ENCODE measurements around the gene LIPE. TPM values are rescaled to one million over a fixed set of nuclear protein-coding genes. Genes with fewer than 3 reads are reported as not detected.
A peak's percentile ranks its signal among the peaks of the same experiment; 100 is the strongest.

The LIPE gene
- polyA plus RNA-seq, 6 donors from 2014 or later: 7.2 to 16.5 (median 11.6) TPM

DNA sequence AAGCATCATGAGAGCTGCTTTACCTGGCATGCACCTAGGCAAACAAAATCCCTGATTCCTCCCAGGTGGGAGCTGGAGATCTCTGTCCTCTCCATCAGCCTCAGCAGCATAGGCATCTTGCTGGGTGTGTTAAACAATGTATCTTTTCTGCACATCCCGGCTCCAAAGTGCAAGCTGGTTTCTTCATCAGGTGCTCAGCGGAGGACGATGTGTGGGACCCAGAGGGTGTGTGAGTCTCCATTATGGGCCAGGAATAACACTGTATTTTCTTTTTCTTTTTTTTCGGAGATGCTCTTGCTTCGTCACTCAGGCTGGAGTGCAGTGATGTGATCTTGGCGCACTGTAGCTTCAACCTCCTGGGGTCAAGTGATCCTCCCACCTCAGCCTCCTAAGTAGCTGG, 47.0 kb downstream of the LIPE start:
- no peak for ATAC-seq (ENCODE audit: low read depth in 2 of 2)
- H3K36me3 Mint-ChIP-seq: no peaks in the 10 kb centered on the region
- H3K27ac Mint-ChIP-seq: no peak overlapping the region
- H3K4me1 Mint-ChIP-seq: peaks cover 2 to 5% (median 3%) of the 10 kb centered on the region in 3 donors
- no peak for DNase-seq
- peaks cover 8 to 18% (median 13%) of the 10 kb centered on the region in 3 donors for H3K27me3 Mint-ChIP-seq
- H3K9me3 Mint-ChIP-seq: no peaks in the 10 kb centered on the region
- H3K4me3 Mint-ChIP-seq: no peak overlapping the region

GRCh38 chr19:42378225-42379215, 48.7 kb downstream of the LIPE start:
- Mint-ChIP-seq H3K9me3 (no peaks in the 10 kb centered on the region), H3K4me3 (peak overlapping the region in 1 of 8 donors; percentile 42), H3K4me1 (peaks cover 3 to 5% (median 4%) of the 10 kb centered on the region in 3 donors), H3K27me3 (peaks cover 8 to 18% (median 13%) of the 10 kb centered on the region in 3 donors), H3K36me3 (no peaks in the 10 kb centered on the region), H3K27ac (peak overlapping the region in 1 of 6 donors; percentile 85)
- ATAC-seq (ENCODE audit: low read depth in 2 of 2) (no peak), DNase-seq (no peak)

- no peak for DNase-seq
- Mint-ChIP-seq H3K4me1 (peaks cover 5 to 17% (median 9%) of the 10 kb centered on the region in 3 donors), H3K27ac (no peak overlapping the region), H3K27me3 (no peaks in the 10 kb centered on the region), H3K9me3 (no peaks in the 10 kb centered on the region), H3K4me3 (no peak overlapping the region), H3K36me3 (no peaks in the 10 kb centered on the region)
- ATAC-seq (ENCODE audit: low read depth in 2 of 2): no peak
Measured at GRCh38 chr19:42376177-42376555, 51.0 kb downstream of the LIPE start.

DNA sequence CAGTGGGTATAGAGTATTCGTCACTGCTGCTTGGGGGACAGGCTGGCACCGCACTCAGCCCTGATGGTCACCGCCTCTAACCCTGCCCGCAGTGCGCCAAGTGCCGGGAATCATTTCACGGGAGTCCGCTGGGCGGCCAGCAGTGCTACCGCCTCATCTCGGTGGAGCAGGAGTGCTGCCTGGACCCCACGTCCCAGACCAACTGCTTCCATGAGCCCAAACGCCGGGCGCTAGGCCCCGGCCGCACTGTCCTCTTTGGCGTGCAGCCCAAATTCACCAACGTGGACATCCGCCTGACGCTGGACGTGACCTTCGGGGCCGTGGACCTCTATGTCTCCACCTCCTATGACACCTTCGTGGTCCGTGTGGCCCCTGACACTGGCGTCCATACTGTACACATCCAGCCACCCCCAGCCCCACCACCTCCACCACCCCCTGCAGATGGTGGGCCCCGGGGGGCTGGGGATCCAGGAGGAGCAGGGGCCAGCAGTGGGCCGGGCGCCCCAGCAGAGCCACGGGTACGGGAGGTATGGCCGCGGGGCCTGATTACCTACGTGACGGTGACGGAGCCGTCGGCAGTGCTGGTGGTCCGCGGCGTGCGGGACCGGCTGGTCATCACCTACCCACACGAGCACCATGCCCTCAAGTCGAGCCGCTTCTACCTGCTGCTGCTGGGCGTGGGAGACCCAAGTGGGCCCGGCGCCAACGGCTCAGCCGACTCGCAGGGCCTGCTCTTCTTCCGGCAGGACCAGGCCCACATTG, 51.6 kb downstream of the LIPE start:
- no peaks in the 10 kb centered on the region for H3K27me3 Mint-ChIP-seq
- H3K9me3 Mint-ChIP-seq: no peaks in the 10 kb centered on the region
- no peak for DNase-seq
- H3K36me3 Mint-ChIP-seq: no peaks in the 10 kb centered on the region
- peaks cover 7 to 19% (median 11%) of the 10 kb centered on the region in 3 donors for H3K4me1 Mint-ChIP-seq
- H3K27ac Mint-ChIP-seq: no peak overlapping the region
- no peak for ATAC-seq (ENCODE audit: low read depth in 2 of 2)
- no peak overlapping the region for H3K4me3 Mint-ChIP-seq

GRCh38 chr19:42374826-42375376, 52.3 kb downstream of the LIPE start:
- Mint-ChIP-seq H3K27ac (peak overlapping the region in 2 of 6 donors; percentile 8 to 36), H3K4me3 (no peak overlapping the region), H3K36me3 (no peaks in the 10 kb centered on the region), H3K9me3 (no peaks in the 10 kb centered on the region), H3K27me3 (no peaks in the 10 kb centered on the region), H3K4me1 (peaks cover 14 to 25% (median 17%) of the 10 kb centered on the region in 3 donors)
- ATAC-seq (ENCODE audit: low read depth in 2 of 2) (no peak), DNase-seq (no peak)

DNA sequence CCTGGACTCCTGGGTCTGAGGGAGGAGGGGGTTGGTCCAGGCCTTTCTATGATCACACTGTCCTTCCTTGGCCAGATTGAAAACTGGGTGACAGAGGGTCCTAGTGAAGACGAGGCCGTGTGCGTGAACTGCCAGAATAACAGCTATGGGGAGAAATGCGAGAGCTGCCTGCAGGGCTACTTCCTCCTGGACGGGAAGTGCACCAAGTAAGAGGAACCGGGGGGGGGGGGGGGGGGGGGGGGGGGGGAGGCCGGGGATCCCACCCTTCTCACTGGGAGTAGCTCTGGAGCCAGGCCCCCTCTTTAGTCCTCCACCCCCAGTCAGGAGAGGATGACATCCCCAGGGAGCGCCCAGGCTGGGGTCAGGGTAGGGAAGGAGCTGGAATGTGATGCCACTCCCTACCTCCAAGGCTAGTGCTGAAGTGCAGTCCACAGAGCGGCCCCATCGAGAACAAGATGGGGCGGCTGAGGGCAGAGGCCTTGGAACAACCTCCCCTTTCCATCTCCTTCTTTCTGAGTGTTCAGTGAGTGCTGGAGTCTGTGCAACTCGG, 56.5 kb downstream of the LIPE start:
- DNase-seq: no peak
- H3K27me3 Mint-ChIP-seq: no peaks in the 10 kb centered on the region
- H3K36me3 Mint-ChIP-seq: peaks cover 0 to 7% of the 10 kb centered on the region in 2 donors
- H3K27ac Mint-ChIP-seq: peak overlapping the region in 1 of 6 donors; percentile 36
- peaks cover 29 to 42% (median 40%) of the 10 kb centered on the region in 3 donors for H3K4me1 Mint-ChIP-seq
- no peak for ATAC-seq (ENCODE audit: low read depth in 2 of 2)
- no peaks in the 10 kb centered on the region for H3K9me3 Mint-ChIP-seq
- H3K4me3 Mint-ChIP-seq: peak overlapping the region in 2 of 8 donors; percentile 15 to 16

GRCh38 chr19:42370068-42370520, 57.1 kb downstream of the LIPE start:
- Mint-ChIP-seq H3K9me3 (no peaks in the 10 kb centered on the region), H3K4me1 (peaks cover 32 to 47% (median 46%) of the 10 kb centered on the region in 3 donors), H3K27me3 (no peaks in the 10 kb centered on the region), H3K4me3 (peak overlapping the region in 1 of 8 donors; percentile 15), H3K36me3 (peaks cover 0 to 7% of the 10 kb centered on the region in 2 donors), H3K27ac (peak overlapping the region in 3 of 6 donors; percentile 36 to 94 (median 87))
- DNase-seq (no peak), ATAC-seq (ENCODE audit: low read depth in 2 of 2) (no peak)

DNA sequence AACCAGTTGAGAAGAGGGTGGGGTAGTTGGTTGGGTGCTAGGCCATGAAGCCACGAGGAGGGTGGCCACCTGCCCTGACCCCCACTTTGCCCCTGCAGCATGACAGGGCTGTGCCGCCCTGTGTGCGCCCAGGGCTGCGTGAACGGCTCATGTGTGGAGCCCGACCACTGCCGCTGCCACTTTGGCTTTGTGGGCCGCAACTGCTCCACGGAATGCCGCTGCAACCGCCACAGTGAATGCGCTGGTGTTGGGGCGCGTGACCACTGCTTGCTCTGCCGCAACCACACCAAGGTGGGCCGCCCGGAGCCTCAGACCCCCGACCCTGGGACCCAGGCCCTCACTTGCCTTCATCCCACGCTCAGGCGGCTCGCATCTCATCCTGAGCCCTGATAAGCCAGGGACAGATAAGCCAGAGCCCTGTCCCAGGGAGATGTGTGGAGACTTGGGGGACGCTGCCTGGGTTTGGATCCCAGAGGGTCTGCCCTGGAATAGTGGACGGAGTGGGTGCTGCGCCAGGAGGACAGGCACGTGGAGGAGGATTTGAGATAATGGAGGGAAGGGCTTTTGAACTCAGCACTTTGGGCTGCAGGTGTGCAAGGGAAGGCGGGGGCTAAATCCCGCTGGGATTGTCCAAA, 57.6 kb downstream of the LIPE start:
- H3K4me1 Mint-ChIP-seq: peaks cover 36 to 52% (median 50%) of the 10 kb centered on the region in 3 donors
- H3K9me3 Mint-ChIP-seq: no peaks in the 10 kb centered on the region
- no peak for DNase-seq
- H3K27ac Mint-ChIP-seq: peak overlapping the region in 4 of 6 donors; percentile 20 to 96 (median 68)
- H3K4me3 Mint-ChIP-seq: no peak overlapping the region
- ATAC-seq (ENCODE audit: low read depth in 2 of 2): no peak
- H3K27me3 Mint-ChIP-seq: no peaks in the 10 kb centered on the region
- H3K36me3 Mint-ChIP-seq: peaks cover 0 to 7% of the 10 kb centered on the region in 2 donors

DNA sequence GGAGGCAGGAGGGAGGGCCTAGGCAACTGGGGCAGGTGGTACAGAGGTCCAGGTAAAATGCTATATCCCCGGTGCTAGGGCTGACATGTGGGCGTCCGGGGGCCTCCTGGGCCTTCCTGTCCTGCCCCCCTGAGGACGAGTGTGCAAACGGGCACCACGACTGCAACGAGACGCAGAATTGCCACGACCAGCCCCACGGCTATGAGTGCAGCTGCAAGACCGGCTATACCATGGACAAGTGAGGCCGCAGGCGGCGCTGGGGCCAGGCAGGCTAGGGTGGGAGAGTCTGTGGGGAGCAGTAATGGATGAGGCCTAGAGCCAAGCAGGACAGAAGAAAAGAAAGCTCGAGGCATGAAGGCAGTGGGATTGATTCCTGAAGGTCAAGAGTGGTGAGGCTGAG, 58.4 kb downstream of the LIPE start:
- Mint-ChIP-seq H3K9me3 (peaks cover 0 to 4% (median 0%) of the 10 kb centered on the region in 7 donors), H3K27me3 (no peaks in the 10 kb centered on the region), H3K4me1 (peaks cover 43 to 60% (median 58%) of the 10 kb centered on the region in 3 donors), H3K27ac (peak overlapping the region in 3 of 6 donors; percentile 67 to 96 (median 72)), H3K36me3 (peaks cover 2 to 9% of the 10 kb centered on the region in 2 donors), H3K4me3 (no peak overlapping the region)
- DNase-seq (no peak), ATAC-seq (ENCODE audit: low read depth in 2 of 2) (no peak)

- no peaks in the 10 kb centered on the region for H3K27me3 Mint-ChIP-seq
- peaks cover 47 to 64% (median 62%) of the 10 kb centered on the region in 3 donors for H3K4me1 Mint-ChIP-seq
- peaks cover 0 to 5% (median 0%) of the 10 kb centered on the region in 7 donors for H3K9me3 Mint-ChIP-seq
- H3K36me3 Mint-ChIP-seq: peaks cover 6 to 13% of the 10 kb centered on the region in 2 donors
- H3K27ac Mint-ChIP-seq: peak overlapping the region in 2 of 6 donors; percentile 49 to 67
- ATAC-seq (ENCODE audit: low read depth in 2 of 2): no peak
- no peak for DNase-seq
- peak overlapping the region in 1 of 8 donors; percentile 33 for H3K4me3 Mint-ChIP-seq
Measured at GRCh38 chr19:42368360-42368759, 58.8 kb downstream of the LIPE start.

GRCh38 chr19:42367929-42368328, 59.3 kb downstream of the LIPE start:
- Mint-ChIP-seq H3K4me3 (peak overlapping the region in 3 of 8 donors; percentile 12 to 44 (median 33)), H3K4me1 (peaks cover 51 to 68% (median 64%) of the 10 kb centered on the region in 3 donors), H3K36me3 (peaks cover 7 to 15% of the 10 kb centered on the region in 2 donors), H3K9me3 (peaks cover 0 to 5% (median 0%) of the 10 kb centered on the region in 7 donors), H3K27ac (peak overlapping the region in 3 of 6 donors; percentile 13 to 78 (median 49)), H3K27me3 (no peaks in the 10 kb centered on the region)
- no peak for ATAC-seq (ENCODE audit: low read depth in 2 of 2)
- DNase-seq: no peak

DNA sequence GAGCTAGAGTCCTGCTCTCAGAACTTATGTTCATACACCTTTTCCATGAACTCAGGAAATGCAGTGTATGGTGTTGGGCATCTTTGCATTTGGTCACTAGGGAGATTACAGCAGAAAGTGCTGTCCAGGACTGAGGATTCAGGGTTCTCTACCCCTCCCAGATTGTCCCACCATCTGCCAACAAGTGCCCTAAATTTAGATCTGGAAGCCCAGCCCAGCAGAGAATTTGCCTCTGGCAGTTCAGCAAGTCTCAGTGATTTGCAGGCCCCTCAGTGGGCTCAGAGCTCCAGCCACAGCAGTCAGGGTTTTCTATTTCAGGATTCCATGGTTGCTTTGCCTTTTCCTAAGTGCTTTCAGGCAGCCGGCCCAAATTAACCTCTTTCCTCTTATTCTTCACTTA, 60.5 kb downstream of the LIPE start:
- Mint-ChIP-seq H3K36me3 (peaks cover 7 to 15% of the 10 kb centered on the region in 2 donors), H3K27me3 (no peaks in the 10 kb centered on the region), H3K9me3 (peaks cover 0 to 5% (median 0%) of the 10 kb centered on the region in 7 donors), H3K4me3 (peak overlapping the region in 3 of 8 donors; percentile 15 to 78 (median 47)), H3K27ac (peak overlapping the region in 5 of 6 donors; percentile 43 to 94 (median 84)), H3K4me1 (peaks cover 46 to 69% (median 59%) of the 10 kb centered on the region in 3 donors)
- DNase-seq (no peak), ATAC-seq (ENCODE audit: low read depth in 2 of 2) (no peak)
